MM.1S (cell line): ENCODE results near the gene FASTK.

Source experiments
- DNase-seq: peaks from one replicate; pipeline ENCODE4 v3.0.0-alpha.2; 2015
- H2AFZ ChIP-seq: fragments of 300-600 bp; sonication (generic); 2 replicates; pipeline ENCODE4 v1.6.0; 2016; ENCODE audit warnings: antibody characterized with exemption, low read length
- H3F3A ChIP-seq: fragments of 300-600 bp; sonication (generic); 2 replicates; pipeline ENCODE4 v1.6.1; 2016; ENCODE audit warnings: mild to moderate bottlenecking, antibody characterized with exemption, low read length, moderate library complexity, mixed read lengths; ENCODE audit not compliant: insufficient read depth
- H3K27ac ChIP-seq: fragments of 300-600 bp; sonication (generic); 2 replicates; pipeline ENCODE4 v1.5.1; 2016; ENCODE audit warnings: mild to moderate bottlenecking, low read length
- H3K27me3 ChIP-seq: fragments of 300-600 bp; sonication (generic); replicated peaks from 2 replicates; pipeline ENCODE4 v1.6.0; 2016; ENCODE audit warnings: low read length; ENCODE audit not compliant: insufficient read depth
- H3K36me3 ChIP-seq: fragments of 300-600 bp; sonication (generic); replicated peaks from 2 replicates; pipeline ENCODE4 v1.6.1; 2016; ENCODE audit warnings: mild to moderate bottlenecking, low read length, mixed read lengths; ENCODE audit not compliant: insufficient read depth
- H3K4me1 ChIP-seq: fragments of 300-600 bp; sonication (generic); 2 replicates; pipeline ENCODE4 v1.6.1; 2016; ENCODE audit warnings: low read length, mixed read lengths
- H3K4me2 ChIP-seq: fragments of 300-600 bp; sonication (generic); 2 replicates; pipeline ENCODE4 v1.6.0; 2016; ENCODE audit warnings: low read depth, low read length
- H3K4me3 ChIP-seq: fragments of 300-600 bp; sonication (generic); 2 replicates; pipeline ENCODE4 v1.5.1; 2016; ENCODE audit warnings: low read length, mixed read lengths
- H3K79me2 ChIP-seq: fragments of 300-600 bp; sonication (generic); 2 replicates; pipeline ENCODE4 v1.6.1; 2016; ENCODE audit warnings: mixed run types, low read length, mixed read lengths
- H3K9ac ChIP-seq: fragments of 300-600 bp; sonication (generic); 2 replicates; pipeline ENCODE4 v1.6.1; 2016; ENCODE audit warnings: low read length, mixed read lengths
- H3K9me2 ChIP-seq: fragments of 300-600 bp; sonication (generic); replicated peaks from 2 replicates; pipeline ENCODE4 v1.6.1; 2016; ENCODE audit warnings: mild to moderate bottlenecking, low read length, mixed read lengths; ENCODE audit not compliant: insufficient read depth
- H3K9me3 ChIP-seq: fragments of 300-600 bp; sonication (generic); replicated peaks from 2 replicates; pipeline ENCODE4 v1.6.1; 2016; ENCODE audit warnings: mild to moderate bottlenecking, low read length, mixed read lengths; ENCODE audit not compliant: insufficient read depth
- H4K20me1 ChIP-seq: fragments of 300-600 bp; sonication (generic); 2 replicates; pipeline ENCODE4 v1.6.1; 2016; ENCODE audit warnings: mild to moderate bottlenecking, low read length, moderate library complexity, mixed read lengths; ENCODE audit not compliant: insufficient read depth
- CTCF ChIP-seq: fragments of 300-600 bp; sonication (generic); IDR thresholded peaks from 2 replicates; pipeline ENCODE4 v1.5.1; 2016; ENCODE audit warnings: antibody characterized with exemption, low read length, mixed read lengths
- EZH2 ChIP-seq: fragments of 300-600 bp; sonication (generic); optimal IDR thresholded peaks from 2 replicates; pipeline ENCODE3; 2017; ENCODE audit warnings: low read depth, mild to moderate bottlenecking, antibody characterized with exemption, low read length, mixed read lengths
- EZH2phosphoT487 ChIP-seq: fragments of 300-600 bp; sonication (generic); IDR thresholded peaks from 2 replicates; pipeline ENCODE4 v1.6.1; 2018; ENCODE audit warnings: antibody characterized with exemption, low read length

Gene FASTK

GRCh38 chr7:151122796-151123157 lies 42.2 kb upstream of the FASTK start:
- Histone ChIP-seq H3K4me2 (no peak overlapping the region), H3K9me2 (no peaks in the 10 kb centered on the region), H3K9ac (no peak overlapping the region), H3K79me2 (no peaks in the 10 kb centered on the region), H3K9me3 (no peaks in the 10 kb centered on the region), H3K4me1 (no peaks in the 10 kb centered on the region), H4K20me1 (no peaks in the 10 kb centered on the region), H2AFZ (no peak overlapping the region), H3K27ac (no peak overlapping the region), H3K36me3 (no peaks in the 10 kb centered on the region), H3K27me3 (no peaks in the 10 kb centered on the region), H3F3A (no peaks in the 10 kb centered on the region), H3K4me3 (no peak overlapping the region)
- DNase-seq: no peak
- TF ChIP-seq CTCF: no peak
- TF ChIP-seq EZH2: no peak
- no peak for TF ChIP-seq EZH2phosphoT487

- H3K79me2 ChIP-seq: no peaks in the 10 kb centered on the region
- no peaks in the 10 kb centered on the region for H3K27me3 ChIP-seq
- no peaks in the 10 kb centered on the region for H3K9me2 ChIP-seq
- no peak overlapping the region for H3K27ac ChIP-seq
- DNase-seq: no peak
- H3K9ac ChIP-seq: no peak overlapping the region
- H3K4me2 ChIP-seq: no peak overlapping the region
- no peaks in the 10 kb centered on the region for H4K20me1 ChIP-seq
- no peaks in the 10 kb centered on the region for H3K9me3 ChIP-seq
- H3K4me3 ChIP-seq: no peak overlapping the region
- TF ChIP-seq EZH2: no peak
- no peak for TF ChIP-seq EZH2phosphoT487
- no peak for TF ChIP-seq CTCF
- no peaks in the 10 kb centered on the region for H3K36me3 ChIP-seq
- H2AFZ ChIP-seq: no peak overlapping the region
- no peaks in the 10 kb centered on the region for H3K4me1 ChIP-seq
- H3F3A ChIP-seq: no peaks in the 10 kb centered on the region
Measured at GRCh38 chr7:151122276-151122675, 41.7 kb upstream of the FASTK start.

- no peaks in the 10 kb centered on the region for H3K36me3 ChIP-seq
- H3K4me1 ChIP-seq: no peaks in the 10 kb centered on the region
- H4K20me1 ChIP-seq: no peaks in the 10 kb centered on the region
- H2AFZ ChIP-seq: no peak overlapping the region
- no peaks in the 10 kb centered on the region for H3F3A ChIP-seq
- H3K27ac ChIP-seq: no peak overlapping the region
- no peak overlapping the region for H3K4me2 ChIP-seq
- no peak for TF ChIP-seq EZH2phosphoT487
- no peak for TF ChIP-seq EZH2
- TF ChIP-seq CTCF: no peak
- no peaks in the 10 kb centered on the region for H3K79me2 ChIP-seq
- H3K9me2 ChIP-seq: no peaks in the 10 kb centered on the region
- H3K27me3 ChIP-seq: no peaks in the 10 kb centered on the region
- H3K9me3 ChIP-seq: no peaks in the 10 kb centered on the region
- no peak for DNase-seq
- H3K9ac ChIP-seq: no peak overlapping the region
- no peak overlapping the region for H3K4me3 ChIP-seq
Measured at GRCh38 chr7:151121380-151122170, 41.0 kb upstream of the FASTK start.
